MM.1S (cell line): ENCODE measurements around the gene PIMREG.

ENCODE experiments used
- DNase-seq: peaks from one replicate; pipeline ENCODE4 v3.0.0-alpha.2; 2015
- H2AFZ ChIP-seq: fragments of 300-600 bp; sonication (generic); 2 replicates; pipeline ENCODE4 v1.6.0; 2016; ENCODE audit warnings: antibody characterized with exemption, low read length
- H3F3A ChIP-seq: fragments of 300-600 bp; sonication (generic); 2 replicates; pipeline ENCODE4 v1.6.1; 2016; ENCODE audit warnings: mild to moderate bottlenecking, antibody characterized with exemption, low read length, moderate library complexity, mixed read lengths; ENCODE audit not compliant: insufficient read depth
- H3K27ac ChIP-seq: fragments of 300-600 bp; sonication (generic); 2 replicates; pipeline ENCODE4 v1.5.1; 2016; ENCODE audit warnings: mild to moderate bottlenecking, low read length
- H3K27me3 ChIP-seq: fragments of 300-600 bp; sonication (generic); replicated peaks from 2 replicates; pipeline ENCODE4 v1.6.0; 2016; ENCODE audit warnings: low read length; ENCODE audit not compliant: insufficient read depth
- H3K36me3 ChIP-seq: fragments of 300-600 bp; sonication (generic); replicated peaks from 2 replicates; pipeline ENCODE4 v1.6.1; 2016; ENCODE audit warnings: mild to moderate bottlenecking, low read length, mixed read lengths; ENCODE audit not compliant: insufficient read depth
- H3K4me1 ChIP-seq: fragments of 300-600 bp; sonication (generic); 2 replicates; pipeline ENCODE4 v1.6.1; 2016; ENCODE audit warnings: low read length, mixed read lengths
- H3K4me2 ChIP-seq: fragments of 300-600 bp; sonication (generic); 2 replicates; pipeline ENCODE4 v1.6.0; 2016; ENCODE audit warnings: low read depth, low read length
- H3K4me3 ChIP-seq: fragments of 300-600 bp; sonication (generic); 2 replicates; pipeline ENCODE4 v1.5.1; 2016; ENCODE audit warnings: low read length, mixed read lengths
- H3K79me2 ChIP-seq: fragments of 300-600 bp; sonication (generic); 2 replicates; pipeline ENCODE4 v1.6.1; 2016; ENCODE audit warnings: mixed run types, low read length, mixed read lengths
- H3K9ac ChIP-seq: fragments of 300-600 bp; sonication (generic); 2 replicates; pipeline ENCODE4 v1.6.1; 2016; ENCODE audit warnings: low read length, mixed read lengths
- H3K9me2 ChIP-seq: fragments of 300-600 bp; sonication (generic); replicated peaks from 2 replicates; pipeline ENCODE4 v1.6.1; 2016; ENCODE audit warnings: mild to moderate bottlenecking, low read length, mixed read lengths; ENCODE audit not compliant: insufficient read depth
- H3K9me3 ChIP-seq: fragments of 300-600 bp; sonication (generic); replicated peaks from 2 replicates; pipeline ENCODE4 v1.6.1; 2016; ENCODE audit warnings: mild to moderate bottlenecking, low read length, mixed read lengths; ENCODE audit not compliant: insufficient read depth
- H4K20me1 ChIP-seq: fragments of 300-600 bp; sonication (generic); 2 replicates; pipeline ENCODE4 v1.6.1; 2016; ENCODE audit warnings: mild to moderate bottlenecking, low read length, moderate library complexity, mixed read lengths; ENCODE audit not compliant: insufficient read depth
- EZH2 ChIP-seq: fragments of 300-600 bp; sonication (generic); optimal IDR thresholded peaks from 2 replicates; pipeline ENCODE3; 2017; ENCODE audit warnings: low read depth, mild to moderate bottlenecking, antibody characterized with exemption, low read length, mixed read lengths
- EZH2phosphoT487 ChIP-seq: fragments of 300-600 bp; sonication (generic); IDR thresholded peaks from 2 replicates; pipeline ENCODE4 v1.6.1; 2018; ENCODE audit warnings: antibody characterized with exemption, low read length
- TF ChIP-seq, protein P1 (sequence below): fragments of 300-600 bp; sonication (generic); IDR thresholded peaks from 2 replicates; pipeline ENCODE4 v1.5.1; 2016; ENCODE audit warnings: antibody characterized with exemption, low read length, mixed read lengths

Gene PIMREG

DNA sequence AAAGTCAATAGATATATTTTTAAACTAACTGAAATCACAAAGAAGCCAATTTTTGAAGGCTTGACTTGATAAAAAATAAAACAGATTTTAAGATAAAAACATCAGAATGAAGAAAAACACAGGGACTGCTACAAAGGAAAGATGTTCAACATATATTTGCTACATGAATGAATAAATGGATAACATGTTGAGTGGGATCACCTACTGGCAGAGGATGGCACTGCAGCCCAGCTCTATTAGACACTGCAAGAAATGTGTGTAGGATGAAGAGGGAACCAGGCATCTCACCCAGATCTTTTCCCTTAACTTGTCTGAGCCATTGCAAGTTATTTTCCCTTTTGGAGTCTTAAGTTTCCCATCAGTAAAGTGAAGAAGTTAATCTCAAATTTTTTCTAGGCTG, 13.5 kb upstream of the PIMREG start:
- Histone ChIP-seq H3K9me2 (no peaks in the 10 kb centered on the region), H3F3A (peaks cover 7% of the 10 kb centered on the region), H3K9ac (no peak overlapping the region), H2AFZ (no peak overlapping the region), H3K4me2 (no peak overlapping the region), H3K4me3 (no peak overlapping the region), H3K27ac (no peak overlapping the region), H3K4me1 (peaks cover 13% of the 10 kb centered on the region), H3K27me3 (peaks cover 59% of the 10 kb centered on the region), H3K36me3 (no peaks in the 10 kb centered on the region), H4K20me1 (no peaks in the 10 kb centered on the region), H3K79me2 (no peaks in the 10 kb centered on the region), H3K9me3 (no peaks in the 10 kb centered on the region)
- TF ChIP-seq EZH2phosphoT487: no peak
- no peak for TF ChIP-seq EZH2
- TF ChIP-seq, protein P1, sequence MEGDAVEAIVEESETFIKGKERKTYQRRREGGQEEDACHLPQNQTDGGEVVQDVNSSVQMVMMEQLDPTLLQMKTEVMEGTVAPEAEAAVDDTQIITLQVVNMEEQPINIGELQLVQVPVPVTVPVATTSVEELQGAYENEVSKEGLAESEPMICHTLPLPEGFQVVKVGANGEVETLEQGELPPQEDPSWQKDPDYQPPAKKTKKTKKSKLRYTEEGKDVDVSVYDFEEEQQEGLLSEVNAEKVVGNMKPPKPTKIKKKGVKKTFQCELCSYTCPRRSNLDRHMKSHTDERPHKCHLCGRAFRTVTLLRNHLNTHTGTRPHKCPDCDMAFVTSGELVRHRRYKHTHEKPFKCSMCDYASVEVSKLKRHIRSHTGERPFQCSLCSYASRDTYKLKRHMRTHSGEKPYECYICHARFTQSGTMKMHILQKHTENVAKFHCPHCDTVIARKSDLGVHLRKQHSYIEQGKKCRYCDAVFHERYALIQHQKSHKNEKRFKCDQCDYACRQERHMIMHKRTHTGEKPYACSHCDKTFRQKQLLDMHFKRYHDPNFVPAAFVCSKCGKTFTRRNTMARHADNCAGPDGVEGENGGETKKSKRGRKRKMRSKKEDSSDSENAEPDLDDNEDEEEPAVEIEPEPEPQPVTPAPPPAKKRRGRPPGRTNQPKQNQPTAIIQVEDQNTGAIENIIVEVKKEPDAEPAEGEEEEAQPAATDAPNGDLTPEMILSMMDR: peak; percentile 21; the same call in 1 of the 2 replicates
- DNase-seq: no peak

DNA sequence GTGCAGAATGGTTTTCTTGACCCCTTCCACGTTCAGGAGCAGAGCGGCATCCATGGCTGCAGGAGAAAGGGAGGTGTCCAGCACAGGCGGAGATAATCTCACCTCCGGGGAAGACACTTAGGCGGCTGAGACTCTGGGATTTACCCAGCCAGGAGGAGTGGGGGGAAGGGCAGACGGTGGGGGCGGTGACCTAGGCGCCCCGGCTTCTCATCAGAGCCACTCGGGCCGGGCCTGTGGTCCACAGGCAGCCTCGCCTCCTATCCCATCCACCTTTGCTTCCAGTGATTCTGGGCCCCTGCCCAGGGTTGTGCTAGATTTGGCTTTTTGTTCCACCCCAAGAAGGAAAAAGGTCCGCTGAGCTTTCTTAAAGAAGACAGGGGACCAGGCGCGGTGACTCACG, 9.2 kb upstream of the PIMREG start, which contains the start of gene AIPL1:
Gene AIPL1 (minus strand): TSS at position 71 of the 400 bp plus-strand sequence. CDS start 17 bp downstream, at position 54.
- H3K36me3 ChIP-seq: no peaks in the 10 kb centered on the region
- no peaks in the 10 kb centered on the region for H3K79me2 ChIP-seq
- H4K20me1 ChIP-seq: no peaks in the 10 kb centered on the region
- no peak within 1 kb of the TSS for H3K4me3 ChIP-seq
- H2AFZ ChIP-seq: no peak within 1 kb of the TSS
- TF ChIP-seq EZH2: no peak
- TF ChIP-seq EZH2phosphoT487: no peak
- TF ChIP-seq, protein P1: no peak
- peaks cover 54% of the 10 kb centered on the region for H3K27me3 ChIP-seq
- no peaks in the 10 kb centered on the region for H3K9me3 ChIP-seq
- DNase-seq: no peak
- H3K4me1 ChIP-seq: no peaks in the 10 kb centered on the region
- H3K27ac ChIP-seq: no peak within 1 kb of the TSS
- no peaks in the 10 kb centered on the region for H3K9me2 ChIP-seq
- H3K4me2 ChIP-seq: no peak within 1 kb of the TSS
- H3K9ac ChIP-seq: no peak within 1 kb of the TSS
- H3F3A ChIP-seq: no peaks in the 10 kb centered on the region

DNA sequence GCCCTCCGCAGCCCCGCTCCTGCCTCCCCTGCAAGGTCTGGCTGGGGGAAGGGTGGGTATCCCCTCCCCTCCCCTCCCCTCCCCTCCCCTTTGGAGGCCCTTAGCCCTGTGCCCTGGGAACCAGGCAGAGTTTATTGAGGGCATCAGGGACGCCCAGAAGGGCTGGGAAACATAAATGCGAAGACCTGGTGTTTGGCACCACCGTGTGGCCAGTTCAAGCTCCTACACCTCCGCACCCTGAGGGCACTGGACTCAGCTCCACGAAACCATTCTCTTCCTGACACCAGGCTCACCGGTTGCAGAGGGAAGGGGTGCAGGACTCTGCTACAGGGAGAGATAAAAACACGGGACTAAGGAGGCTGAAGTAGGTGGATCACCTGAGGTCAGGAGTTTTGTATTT, 8.3 kb upstream of the PIMREG start:
- Histone ChIP-seq H3F3A (no peaks in the 10 kb centered on the region), H3K4me2 (no peak overlapping the region), H3K9me2 (no peaks in the 10 kb centered on the region), H3K36me3 (no peaks in the 10 kb centered on the region), H3K27me3 (peaks cover 48% of the 10 kb centered on the region), H4K20me1 (no peaks in the 10 kb centered on the region), H2AFZ (no peak overlapping the region), H3K4me1 (no peaks in the 10 kb centered on the region), H3K4me3 (no peak overlapping the region), H3K9me3 (no peaks in the 10 kb centered on the region), H3K27ac (no peak overlapping the region), H3K79me2 (no peaks in the 10 kb centered on the region), H3K9ac (no peak overlapping the region)
- TF ChIP-seq, protein P1: peak; percentile 78
- no peak for TF ChIP-seq EZH2
- no peak for TF ChIP-seq EZH2phosphoT487
- peak; percentile 54 for DNase-seq
